ENCODE measurements around the gene SPSB2.
A peak's percentile ranks its signal among the peaks of the same experiment; 100 is the strongest.

Gene SPSB2

GRCh38 chr12:6840761-6841515 is 32.2 kb downstream of the SPSB2 start, which contains the start of gene GNB3:
Gene GNB3, plus strand, starts transcription at chr12:6840925. Its CDS starts 363 bp downstream, at chr12:6841288.
- TF ChIP-seq POLR2A (IDR thresholded peaks at IDR 0.05; ENCODE audit: low read depth, low read length) (no peak), POLR2AphosphoS5 (IDR thresholded peaks at IDR 0.05; ENCODE audit: low read depth, low read length) (no peak), POU2F2 (IDR thresholded peaks at IDR 0.05; ENCODE audit: low read depth, low read length) (no peak), TAF1 (IDR thresholded peaks at IDR 0.05; ENCODE audit: low read depth, low read length) (no peak), PAX5 (IDR thresholded peaks at IDR 0.05; ENCODE audit: insufficient read depth, low read length, severe bottlenecking) (no peak), SPI1 (IDR thresholded peaks at IDR 0.05; ENCODE audit: low read depth, low read length) (no peak)
- no peak for FAIRE-seq
- no peak for DNase-seq (ENCODE audit: insufficient read length, low spot score)

GRCh38 chr12:6840330-6840729 is 32.8 kb downstream of the SPSB2 start:
- TF ChIP-seq SPI1 (IDR thresholded peaks at IDR 0.05; ENCODE audit: low read depth, low read length), result no peak
- no peak for TF ChIP-seq POU2F2 (IDR thresholded peaks at IDR 0.05; ENCODE audit: low read depth, low read length)
- TF ChIP-seq POLR2A (IDR thresholded peaks at IDR 0.05; ENCODE audit: low read depth, low read length), result no peak
- no peak for TF ChIP-seq PAX5 (IDR thresholded peaks at IDR 0.05; ENCODE audit: insufficient read depth, low read length, severe bottlenecking)
- TF ChIP-seq TAF1 (IDR thresholded peaks at IDR 0.05; ENCODE audit: low read depth, low read length), result no peak
- DNase-seq (ENCODE audit: insufficient read length, low spot score) (no peak), FAIRE-seq (no peak)

- FAIRE-seq (peak; percentile 89), DNase-seq (ENCODE audit: insufficient read length, low spot score) (peak; percentile 78)
- TF ChIP-seq POU2F2 (IDR thresholded peaks at IDR 0.05; ENCODE audit: low read depth, low read length), result peak; percentile 50; the same call in 1 of the 2 replicates
- TF ChIP-seq SPI1 (IDR thresholded peaks at IDR 0.05; ENCODE audit: low read depth, low read length), result no peak
- no peak for TF ChIP-seq POLR2A (IDR thresholded peaks at IDR 0.05; ENCODE audit: low read depth, low read length)
- TF ChIP-seq POLR2AphosphoS5 (IDR thresholded peaks at IDR 0.05; ENCODE audit: low read depth, low read length), result no peak
- TF ChIP-seq PAX5 (IDR thresholded peaks at IDR 0.05; ENCODE audit: insufficient read depth, low read length, severe bottlenecking), result no peak
- no peak for TF ChIP-seq TAF1 (IDR thresholded peaks at IDR 0.05; ENCODE audit: low read depth, low read length)
Observed at GRCh38 chr12:6839482-6840201, 33.5 kb downstream of the SPSB2 start.

- FAIRE-seq (no peak), DNase-seq (ENCODE audit: insufficient read length, low spot score) (no peak)
- TF ChIP-seq POLR2A (IDR thresholded peaks at IDR 0.05; ENCODE audit: low read depth, low read length), result no peak
- TF ChIP-seq POU2F2 (IDR thresholded peaks at IDR 0.05; ENCODE audit: low read depth, low read length), result no peak
- TF ChIP-seq PAX5 (IDR thresholded peaks at IDR 0.05; ENCODE audit: insufficient read depth, low read length, severe bottlenecking), result no peak
- TF ChIP-seq TAF1 (IDR thresholded peaks at IDR 0.05; ENCODE audit: low read depth, low read length), result no peak
- no peak for TF ChIP-seq POLR2AphosphoS5 (IDR thresholded peaks at IDR 0.05; ENCODE audit: low read depth, low read length)
- TF ChIP-seq SPI1 (IDR thresholded peaks at IDR 0.05; ENCODE audit: low read depth, low read length), result no peak
Observed at GRCh38 chr12:6838854-6839253, 34.2 kb downstream of the SPSB2 start.

DNA sequence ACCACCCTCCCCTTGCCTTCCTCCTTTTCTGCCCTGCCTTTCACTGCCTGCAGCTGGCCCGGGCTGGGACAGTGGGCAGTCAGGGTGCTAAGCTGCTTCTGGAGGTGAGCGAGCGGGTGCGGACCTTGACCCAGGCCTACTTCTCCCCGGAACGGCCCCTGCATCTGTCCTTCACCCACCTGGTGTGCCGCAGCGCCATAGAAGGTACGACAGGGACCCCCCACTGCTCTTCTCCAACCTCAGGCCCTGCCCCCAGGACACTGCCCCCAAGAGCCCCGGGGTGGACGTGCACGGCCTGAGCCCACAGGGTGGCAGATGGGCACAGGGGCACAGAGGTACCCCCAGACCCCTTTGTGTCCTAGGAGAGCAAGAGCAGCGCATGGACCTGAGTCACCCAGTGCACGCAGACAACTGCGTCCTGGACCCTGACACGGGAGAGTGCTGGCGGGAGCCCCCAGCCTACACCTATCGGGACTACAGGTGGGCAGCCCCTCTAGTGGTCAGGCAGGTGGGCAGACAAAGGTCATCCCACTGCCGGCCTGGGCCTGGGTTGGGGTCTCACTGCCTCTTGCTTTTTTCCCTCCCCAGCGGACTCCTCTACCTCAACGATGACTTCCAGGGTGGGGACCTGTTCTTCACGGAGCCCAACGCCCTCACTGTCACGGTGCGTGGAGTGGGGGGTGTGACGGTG is 35.6 kb downstream of the SPSB2 start:
- DNase-seq (ENCODE audit: insufficient read length, low spot score) (no peak), FAIRE-seq (no peak)
- TF ChIP-seq SPI1 (IDR thresholded peaks at IDR 0.05; ENCODE audit: low read depth, low read length) (no peak), POLR2AphosphoS5 (IDR thresholded peaks at IDR 0.05; ENCODE audit: low read depth, low read length) (no peak)

- no peak for TF ChIP-seq POLR2AphosphoS5 (IDR thresholded peaks at IDR 0.05; ENCODE audit: low read depth, low read length)
- no peak for TF ChIP-seq TAF1 (IDR thresholded peaks at IDR 0.05; ENCODE audit: low read depth, low read length)
- no peak for TF ChIP-seq POU2F2 (IDR thresholded peaks at IDR 0.05; ENCODE audit: low read depth, low read length)
- TF ChIP-seq PAX5 (IDR thresholded peaks at IDR 0.05; ENCODE audit: insufficient read depth, low read length, severe bottlenecking), result no peak
- no peak for FAIRE-seq
Observed at GRCh38 chr12:6836851-6837250, 36.3 kb downstream of the SPSB2 start.

DNA sequence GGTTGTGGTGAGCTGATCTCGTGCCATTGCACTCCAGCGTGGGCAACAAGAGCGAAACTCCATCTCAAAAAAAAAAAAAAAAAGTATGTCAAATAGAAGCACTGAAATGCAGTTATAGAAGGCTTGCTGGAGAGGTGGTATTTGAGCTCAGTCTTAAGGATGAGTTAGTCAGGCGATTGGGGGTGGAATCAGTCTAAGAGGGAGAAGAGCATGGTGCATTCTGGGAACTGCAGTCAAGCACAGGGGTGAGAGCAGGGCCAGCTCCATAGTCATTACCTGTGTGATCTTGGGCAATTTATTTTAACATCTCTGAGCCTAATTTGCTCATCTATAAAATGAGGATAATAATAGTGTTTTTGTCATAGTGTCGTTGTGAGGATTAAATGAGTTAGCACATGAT is 38.2 kb downstream of the SPSB2 start:
- DNase-seq (ENCODE audit: insufficient read length, low spot score) (no peak), FAIRE-seq (no peak)
- TF ChIP-seq POLR2A (IDR thresholded peaks at IDR 0.05; ENCODE audit: low read depth, low read length), result no peak
- no peak for TF ChIP-seq POU2F2 (IDR thresholded peaks at IDR 0.05; ENCODE audit: low read depth, low read length)
- TF ChIP-seq PAX5 (IDR thresholded peaks at IDR 0.05; ENCODE audit: insufficient read depth, low read length, severe bottlenecking), result no peak
- TF ChIP-seq POLR2AphosphoS5 (IDR thresholded peaks at IDR 0.05; ENCODE audit: low read depth, low read length), result no peak
- TF ChIP-seq SPI1 (IDR thresholded peaks at IDR 0.05; ENCODE audit: low read depth, low read length), result no peak
- TF ChIP-seq TAF1 (IDR thresholded peaks at IDR 0.05; ENCODE audit: low read depth, low read length), result no peak

More at GRCh38 chr12:6836851-6837250, 36.3 kb downstream of the SPSB2 start:
- DNase-seq (ENCODE audit: insufficient read length, low spot score), result no peak

GRCh38 chr12:6834254-6834653 is 38.8 kb downstream of the SPSB2 start:
- TF ChIP-seq SPI1 (IDR thresholded peaks at IDR 0.05; ENCODE audit: low read depth, low read length) (no peak), POLR2A (IDR thresholded peaks at IDR 0.05; ENCODE audit: low read depth, low read length) (no peak), PAX5 (IDR thresholded peaks at IDR 0.05; ENCODE audit: insufficient read depth, low read length, severe bottlenecking) (no peak), POU2F2 (IDR thresholded peaks at IDR 0.05; ENCODE audit: low read depth, low read length) (no peak), POLR2AphosphoS5 (IDR thresholded peaks at IDR 0.05; ENCODE audit: low read depth, low read length) (no peak), TAF1 (IDR thresholded peaks at IDR 0.05; ENCODE audit: low read depth, low read length) (no peak)
- FAIRE-seq, result no peak
- DNase-seq (ENCODE audit: insufficient read length, low spot score), result no peak

DNA sequence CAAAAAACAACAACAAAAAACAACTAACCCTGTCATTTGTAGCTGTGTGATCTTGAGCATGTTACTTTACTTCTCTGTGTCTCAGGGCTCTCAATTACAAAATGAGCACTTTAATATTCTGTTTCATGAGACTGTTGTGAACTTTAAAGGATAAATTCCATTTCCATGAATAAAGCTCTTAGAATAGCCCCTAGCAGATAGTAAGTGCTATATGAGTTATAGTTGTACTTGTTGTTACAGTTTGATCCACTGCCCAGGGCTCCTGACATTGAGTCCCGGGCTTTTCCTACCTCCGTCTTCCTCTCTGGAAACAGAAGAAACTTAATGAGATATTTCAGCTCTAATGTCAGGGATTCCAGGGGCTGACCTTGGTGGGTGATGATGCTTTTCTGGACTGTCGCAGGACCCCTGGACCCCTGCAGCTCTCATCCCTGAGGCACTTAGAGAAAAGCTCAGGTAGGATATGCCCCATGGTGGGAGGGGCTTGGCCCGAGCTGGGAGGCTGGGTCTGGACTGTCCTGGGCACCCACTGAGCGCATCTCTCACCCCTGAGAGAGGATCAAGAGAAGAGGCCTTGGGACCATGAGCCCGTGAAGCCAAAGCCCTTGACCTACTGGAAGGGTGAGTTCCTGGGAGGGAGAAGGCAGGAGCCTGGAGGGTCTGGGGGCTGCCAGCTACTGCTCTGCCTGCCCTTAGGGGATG is 39.8 kb downstream of the SPSB2 start:
- FAIRE-seq (no peak), DNase-seq (ENCODE audit: insufficient read length, low spot score) (no peak)
- no peak for TF ChIP-seq TAF1 (IDR thresholded peaks at IDR 0.05; ENCODE audit: low read depth, low read length)
- no peak for TF ChIP-seq SPI1 (IDR thresholded peaks at IDR 0.05; ENCODE audit: low read depth, low read length)
- TF ChIP-seq PAX5 (IDR thresholded peaks at IDR 0.05; ENCODE audit: insufficient read depth, low read length, severe bottlenecking), result no peak
